H7 (cell line): ENCODE data around the gene BCL2. TPM values are rescaled to one million over a fixed set of nuclear protein-coding genes. Genes with fewer than 3 reads are reported as not detected.

Source experiments
- DNase-seq: peaks from one replicate; pipeline ENCODE4 v3.0.0; 2012
- H3K27me3 ChIP-seq: 2 replicates; pipeline ENCODE4 v1.6.0; 2011; ENCODE audit warnings: mild to moderate bottlenecking, low read length; ENCODE audit not compliant: control insufficient read depth, insufficient read depth
- H3K36me3 ChIP-seq: replicated peaks from 2 replicates; pipeline ENCODE4 v1.5.1; 2011; ENCODE audit warnings: low read length; ENCODE audit not compliant: control insufficient read depth, insufficient read depth
- H3K4me3 ChIP-seq: 2 replicates; pipeline ENCODE4 v1.5.1; 2011; ENCODE audit warnings: low read depth, mild to moderate bottlenecking, control low read depth, low read length, moderate library complexity; ENCODE audit not compliant: insufficient read depth
- total RNA-seq: library from RNA; depleted of rRNA; stranded (reverse); fragments of >200 nt; shearing (Covaris generic); gene quantifications from 2 replicates; pipeline ENCODE4 v1.2.3, GENCODE V29; 2014

Gene BCL2
- total RNA-seq, 1 experiment from 2014 or later, result 1.8 TPM

DNA sequence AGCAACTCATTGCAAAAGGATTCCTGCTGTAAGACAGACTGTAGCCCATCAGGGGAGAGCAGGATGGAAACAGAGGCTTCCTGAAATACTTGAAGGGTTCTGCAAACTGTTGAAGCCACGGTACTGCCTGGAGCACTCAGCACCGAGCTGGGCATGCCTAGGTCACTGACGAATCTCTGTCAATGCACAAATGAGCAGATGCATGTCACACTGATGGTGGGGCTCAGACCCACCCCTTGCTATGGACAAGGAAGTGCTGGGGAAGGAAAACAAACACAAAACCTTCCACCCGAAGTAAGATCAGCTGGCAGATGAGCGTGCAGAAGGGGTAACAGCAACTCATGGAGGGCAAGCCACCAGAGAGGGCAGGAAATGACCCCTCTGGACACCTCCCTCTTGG, 136.7 kb downstream of the BCL2 start:
- Histone ChIP-seq H3K4me3 (no peak overlapping the region), H3K36me3 (no peaks in the 10 kb centered on the region), H3K27me3 (no peaks in the 10 kb centered on the region)
- no peak for DNase-seq

DNA sequence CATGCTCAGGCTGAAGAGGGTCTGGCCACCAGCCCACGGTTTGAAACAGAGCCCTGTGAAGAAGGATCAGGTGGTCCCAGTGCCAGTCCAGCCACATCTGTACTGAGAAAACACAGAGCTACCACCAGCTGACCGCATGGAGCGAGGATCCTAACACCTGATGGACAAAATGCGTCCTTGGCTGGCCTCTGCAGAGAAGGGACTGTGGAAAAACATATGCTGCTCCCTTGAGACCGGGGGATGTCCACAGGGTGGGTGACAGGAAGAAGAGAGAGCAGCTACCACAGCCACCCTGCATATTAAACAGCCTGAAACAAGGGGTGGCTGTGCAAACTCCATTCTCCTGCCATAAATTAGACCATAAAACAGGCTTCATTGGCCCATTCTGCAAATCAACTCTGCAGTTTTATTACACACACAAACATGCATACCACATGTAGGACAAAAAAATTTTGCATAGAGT, 137.2 kb downstream of the BCL2 start:
- no peak for DNase-seq

DNA sequence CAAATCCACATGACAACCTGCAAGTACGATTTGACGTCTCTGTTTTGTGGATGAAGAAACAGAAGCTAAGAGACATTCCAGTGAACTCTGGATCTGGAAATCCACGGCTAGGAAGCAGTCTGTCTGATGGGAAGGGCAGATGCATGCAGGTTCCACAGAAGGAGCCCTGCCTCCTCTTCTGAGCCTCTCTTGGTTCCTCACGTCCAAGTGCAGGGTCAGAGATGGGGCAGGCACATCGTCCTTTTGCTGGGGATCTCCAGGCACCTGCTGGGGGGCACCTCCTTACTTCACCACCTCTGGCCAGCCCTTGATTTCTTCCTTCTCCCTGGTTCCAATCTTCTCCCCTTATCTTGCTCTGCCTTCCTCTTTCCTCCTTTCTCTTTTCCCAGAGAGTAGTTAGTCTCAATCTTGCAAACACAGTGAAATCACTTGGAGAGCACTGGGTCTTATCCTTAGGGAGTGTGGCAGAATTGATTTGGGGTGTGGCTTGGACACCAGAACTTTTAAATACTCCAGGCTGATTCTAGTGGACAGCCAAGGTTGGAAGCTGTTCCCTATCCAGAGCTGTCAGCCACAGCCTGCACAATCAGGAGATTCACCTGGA, 137.8 kb downstream of the BCL2 start:
- H3K36me3 ChIP-seq, result no peaks in the 10 kb centered on the region
- H3K27me3 ChIP-seq, result no peaks in the 10 kb centered on the region
- no peak overlapping the region for H3K4me3 ChIP-seq
- no peak for DNase-seq

More for the DNA sequence above, 137.2 kb downstream of the BCL2 start:
- Histone ChIP-seq H3K27me3 (no peaks in the 10 kb centered on the region), H3K4me3 (no peak overlapping the region), H3K36me3 (no peaks in the 10 kb centered on the region)

DNA sequence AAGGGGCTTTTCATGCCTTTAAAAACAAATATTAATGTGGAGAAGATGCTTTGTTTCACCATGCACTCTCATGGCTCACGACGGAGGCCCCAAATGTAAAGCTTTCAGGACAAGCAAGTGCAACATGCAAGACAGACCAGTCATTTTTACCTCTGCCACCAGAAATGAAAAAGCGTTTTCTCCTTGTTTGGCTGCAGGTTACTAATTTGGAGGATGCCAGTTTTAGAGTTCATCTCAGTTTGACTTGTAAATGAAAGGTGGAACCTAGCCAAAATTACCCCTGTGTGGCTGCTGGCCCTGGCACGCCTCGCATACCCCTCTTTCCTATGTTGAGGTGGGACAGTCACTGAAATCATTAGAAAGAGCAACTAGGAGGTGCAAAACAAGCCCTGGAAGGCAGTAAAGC, 138.6 kb downstream of the BCL2 start:
- DNase-seq, result no peak
- Histone ChIP-seq H3K36me3 (no peaks in the 10 kb centered on the region), H3K4me3 (no peak overlapping the region), H3K27me3 (no peaks in the 10 kb centered on the region)

DNA sequence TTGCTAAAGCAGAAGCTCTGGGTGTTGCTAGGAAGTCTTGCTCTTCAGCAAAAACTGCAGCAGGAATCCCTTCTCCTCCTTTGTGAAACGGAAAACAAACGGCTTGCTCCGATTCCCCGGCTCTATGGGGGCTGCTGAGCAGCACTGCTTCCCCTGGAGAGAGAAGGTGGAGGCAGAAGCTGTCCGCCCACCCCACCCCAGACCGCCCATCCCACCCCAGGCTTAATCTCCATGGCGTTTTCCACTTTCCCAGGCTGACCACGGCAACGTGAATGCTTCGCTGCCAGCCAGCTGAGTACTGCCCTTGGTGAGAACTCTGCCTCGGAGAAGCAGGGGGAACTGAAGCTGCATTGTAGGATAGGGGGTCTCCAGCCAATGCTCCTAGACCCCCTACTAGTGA, 139.2 kb downstream of the BCL2 start:
- Histone ChIP-seq H3K36me3 (no peaks in the 10 kb centered on the region), H3K27me3 (no peaks in the 10 kb centered on the region), H3K4me3 (no peak overlapping the region)
- no peak for DNase-seq

DNA sequence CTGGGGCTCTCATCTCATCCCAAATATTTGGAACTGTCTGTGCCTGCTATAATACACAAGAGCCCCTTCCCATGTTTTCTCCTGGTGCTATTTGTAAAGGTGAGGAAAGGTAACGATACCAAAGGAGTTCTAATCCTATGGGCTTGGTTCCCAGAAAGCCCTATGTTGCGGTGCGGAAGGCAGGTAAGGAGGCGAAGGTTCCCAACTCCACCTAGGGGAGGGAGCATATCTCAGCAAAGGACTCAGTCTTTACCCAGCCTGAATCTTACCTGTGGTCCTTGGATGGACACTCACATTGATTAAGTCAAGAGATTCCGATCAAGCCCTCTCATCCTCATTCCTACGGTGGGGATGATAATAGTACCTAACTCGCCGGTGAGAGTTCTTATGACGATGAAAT, 140.1 kb downstream of the BCL2 start:
- H3K27me3 ChIP-seq, result no peaks in the 10 kb centered on the region
- no peak overlapping the region for H3K4me3 ChIP-seq
- DNase-seq, result peak; percentile 49
- H3K36me3 ChIP-seq, result no peaks in the 10 kb centered on the region

DNA sequence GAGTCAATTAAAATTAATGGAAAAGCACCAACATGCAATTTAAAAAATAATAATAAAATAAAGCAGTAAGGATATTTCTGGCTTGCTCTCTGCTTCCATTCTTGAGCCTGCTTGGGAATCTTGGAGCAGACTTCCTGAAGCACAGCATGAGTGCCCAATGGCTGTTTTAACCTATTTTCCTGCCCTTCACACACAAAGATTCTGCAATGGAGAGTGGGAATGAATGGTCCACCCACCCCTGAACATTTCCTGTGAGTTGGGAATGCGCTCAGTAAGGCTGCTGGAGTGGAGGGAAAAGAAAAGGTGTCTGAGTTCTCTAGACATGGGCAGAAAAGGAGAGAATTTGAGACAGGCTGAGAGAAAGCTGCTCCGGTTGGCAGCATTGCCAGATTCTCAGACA, 140.6 kb downstream of the BCL2 start:
- Histone ChIP-seq H3K36me3 (no peaks in the 10 kb centered on the region), H3K27me3 (no peaks in the 10 kb centered on the region), H3K4me3 (no peak overlapping the region)
- DNase-seq, result no peak

DNA sequence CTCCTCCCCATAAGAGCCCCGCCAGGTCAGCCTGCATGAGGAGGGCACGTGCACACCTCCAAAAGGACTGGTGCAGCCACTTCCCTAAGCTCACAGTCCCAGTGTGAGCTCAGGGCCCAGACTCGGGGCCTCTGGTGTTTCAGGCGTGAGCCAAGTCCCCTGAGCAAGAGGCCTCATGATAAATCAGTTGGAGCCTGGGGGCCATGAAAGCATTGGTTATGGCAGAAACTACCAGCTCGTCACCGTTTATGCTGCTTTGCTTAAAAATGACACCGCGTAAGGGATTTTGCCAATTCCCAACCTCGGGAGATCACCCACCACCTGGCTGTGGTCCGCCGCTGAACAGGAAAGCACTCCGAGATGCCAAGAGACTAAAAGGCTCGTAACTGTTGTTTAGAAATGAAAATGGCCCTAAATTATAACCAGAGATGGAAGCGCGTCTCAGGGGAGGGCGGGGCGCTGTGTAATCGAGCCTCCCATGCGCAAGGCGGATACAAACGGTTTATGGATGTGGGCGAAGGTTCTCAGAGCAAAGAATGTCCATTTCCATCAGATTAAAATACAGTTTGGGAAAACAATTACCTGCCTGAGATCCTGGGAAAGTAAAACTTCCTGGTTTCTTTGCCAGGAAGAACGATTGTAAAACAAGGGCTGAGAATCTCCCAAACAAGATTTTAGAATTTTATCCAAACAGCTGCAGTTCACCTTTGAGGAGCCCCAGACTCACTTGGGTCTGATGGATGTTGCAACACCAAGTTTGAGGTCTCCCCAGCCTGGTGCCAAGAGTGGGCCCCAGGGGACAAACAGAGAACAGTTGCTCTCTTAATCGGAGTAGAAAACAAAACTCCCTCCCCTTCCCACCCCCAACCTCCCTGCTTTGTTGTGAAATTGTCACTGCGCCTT, 141.4 kb downstream of the BCL2 start:
- no peaks in the 10 kb centered on the region for H3K36me3 ChIP-seq
- no peak overlapping the region for H3K4me3 ChIP-seq
- H3K27me3 ChIP-seq, result no peaks in the 10 kb centered on the region
- peak; percentile 45 for DNase-seq

DNA sequence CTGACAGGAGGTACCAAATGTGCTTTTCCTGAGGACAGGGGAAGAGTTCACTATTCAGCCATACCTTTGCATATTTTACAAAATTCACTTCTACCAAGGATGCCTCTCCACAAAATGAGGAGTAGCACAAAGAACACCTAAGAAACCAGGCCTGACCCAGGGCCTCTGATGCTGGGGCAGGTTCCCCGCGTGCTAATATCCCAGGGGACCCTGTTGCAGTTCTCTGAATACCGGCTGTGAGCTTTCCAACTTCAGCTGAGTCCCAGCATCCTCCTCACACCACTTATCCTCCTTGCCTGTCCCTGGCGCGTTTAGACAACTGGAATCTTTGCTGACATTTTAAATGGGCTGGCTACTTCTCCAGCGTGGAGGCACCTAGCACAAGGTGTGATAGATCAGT, 142.3 kb downstream of the BCL2 start:
- H3K27me3 ChIP-seq, result no peaks in the 10 kb centered on the region
- no peak for DNase-seq
- H3K36me3 ChIP-seq, result no peaks in the 10 kb centered on the region
- no peak overlapping the region for H3K4me3 ChIP-seq

DNA sequence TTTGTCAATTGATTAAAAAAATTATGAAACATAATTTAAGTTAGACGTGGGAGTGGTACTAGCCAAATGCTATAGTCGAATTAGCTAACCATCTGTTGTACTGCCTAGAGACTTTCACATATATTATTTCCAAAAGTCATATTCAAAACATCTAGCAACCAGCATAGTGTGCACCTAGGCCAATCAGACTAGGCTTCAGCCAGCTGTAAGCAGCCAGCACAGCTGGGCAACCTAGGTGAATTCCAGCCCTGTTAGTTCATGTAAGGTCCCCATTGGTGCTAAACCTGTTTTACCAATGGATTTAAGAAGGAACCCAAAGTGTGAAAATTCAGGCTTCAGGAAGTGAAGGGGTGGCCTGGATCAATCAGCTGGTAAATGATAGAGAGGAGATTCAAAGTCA, 144.3 kb downstream of the BCL2 start:
- no peaks in the 10 kb centered on the region for H3K27me3 ChIP-seq
- DNase-seq, result no peak
- no peak overlapping the region for H3K4me3 ChIP-seq
- H3K36me3 ChIP-seq, result no peaks in the 10 kb centered on the region

DNA sequence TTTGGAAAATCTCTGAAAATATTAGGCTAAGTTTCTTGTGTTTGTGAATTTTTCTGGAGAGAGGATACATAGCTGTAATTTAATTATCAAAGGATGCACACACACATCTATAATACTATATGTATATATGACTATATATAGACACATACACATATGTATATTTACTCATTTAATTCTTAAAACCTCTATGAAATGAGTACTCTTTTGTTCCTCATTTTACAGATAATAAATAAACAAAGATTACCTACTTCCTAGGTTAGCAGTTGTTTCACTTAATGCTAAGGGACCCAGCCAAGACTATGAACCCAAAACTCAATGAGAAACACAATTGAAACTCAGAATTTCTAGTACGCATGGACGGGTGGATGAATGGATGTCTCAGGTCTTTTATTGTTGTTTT, 145.6 kb downstream of the BCL2 start:
- Histone ChIP-seq H3K4me3 (no peak overlapping the region), H3K36me3 (no peaks in the 10 kb centered on the region), H3K27me3 (no peaks in the 10 kb centered on the region)
- no peak for DNase-seq

DNA sequence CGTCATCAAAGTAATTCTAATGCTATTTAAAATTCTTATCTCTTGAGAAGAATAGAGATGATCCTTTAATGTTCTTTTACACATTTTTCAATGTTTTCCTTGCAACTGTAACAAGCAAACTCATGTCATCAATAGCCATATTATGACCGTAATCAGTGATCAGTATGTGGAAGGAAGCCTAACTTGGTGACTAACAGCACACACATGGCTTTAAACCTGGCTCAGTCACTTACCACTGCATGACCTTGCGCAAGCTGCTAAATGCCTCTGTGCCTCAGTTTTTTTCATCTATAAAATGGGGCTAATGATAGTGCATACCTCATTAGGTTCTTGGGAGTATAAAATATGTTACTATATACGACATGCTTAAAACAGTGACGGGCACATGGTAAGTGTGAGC, 149.7 kb downstream of the BCL2 start:
- no peaks in the 10 kb centered on the region for H3K27me3 ChIP-seq
- H3K36me3 ChIP-seq, result no peaks in the 10 kb centered on the region
- no peak for DNase-seq
- H3K4me3 ChIP-seq, result no peak overlapping the region

DNA sequence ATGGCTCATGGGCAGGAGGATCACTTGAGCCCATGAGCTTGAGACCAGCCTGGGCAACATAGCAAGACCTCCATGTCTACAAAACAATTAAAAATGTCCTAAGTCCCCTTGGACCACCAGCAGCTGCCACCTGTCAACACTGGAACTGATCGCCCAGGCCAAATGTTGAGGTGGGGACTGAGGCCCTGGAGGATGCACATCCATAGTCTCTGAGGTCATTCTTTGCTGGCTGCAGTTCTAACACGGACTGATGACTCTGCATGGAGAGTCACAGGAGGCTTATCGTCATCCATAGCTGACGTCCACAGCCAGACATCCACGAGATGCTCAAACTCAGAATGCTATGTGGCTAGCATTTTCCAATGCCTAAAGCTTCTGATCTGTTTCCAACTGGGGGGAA, 151.3 kb downstream of the BCL2 start:
- no peaks in the 10 kb centered on the region for H3K36me3 ChIP-seq
- H3K4me3 ChIP-seq, result no peak overlapping the region
- no peak for DNase-seq
- H3K27me3 ChIP-seq, result no peaks in the 10 kb centered on the region

DNA sequence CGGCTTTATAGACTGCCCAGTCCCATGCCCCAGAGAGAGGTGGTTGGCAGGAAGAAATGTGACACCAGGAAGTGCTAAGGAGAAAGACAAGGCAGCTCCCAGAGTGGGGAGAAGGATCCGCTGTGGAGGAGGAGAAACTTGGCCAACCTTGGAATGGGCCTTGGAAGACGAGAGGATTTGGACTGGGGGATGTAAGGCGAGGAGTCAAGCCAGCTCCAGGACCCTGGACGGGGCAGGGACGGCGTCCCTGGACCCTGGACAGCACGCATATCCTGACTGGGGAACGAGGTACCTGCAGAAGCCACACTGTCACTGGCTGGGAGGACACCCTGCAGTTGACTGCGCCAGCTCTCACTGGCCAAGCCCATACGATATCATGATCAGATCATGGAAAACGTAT, 153.4 kb downstream of the BCL2 start:
- no peaks in the 10 kb centered on the region for H3K27me3 ChIP-seq
- H3K4me3 ChIP-seq, result no peak overlapping the region
- no peaks in the 10 kb centered on the region for H3K36me3 ChIP-seq
- no peak for DNase-seq

DNA sequence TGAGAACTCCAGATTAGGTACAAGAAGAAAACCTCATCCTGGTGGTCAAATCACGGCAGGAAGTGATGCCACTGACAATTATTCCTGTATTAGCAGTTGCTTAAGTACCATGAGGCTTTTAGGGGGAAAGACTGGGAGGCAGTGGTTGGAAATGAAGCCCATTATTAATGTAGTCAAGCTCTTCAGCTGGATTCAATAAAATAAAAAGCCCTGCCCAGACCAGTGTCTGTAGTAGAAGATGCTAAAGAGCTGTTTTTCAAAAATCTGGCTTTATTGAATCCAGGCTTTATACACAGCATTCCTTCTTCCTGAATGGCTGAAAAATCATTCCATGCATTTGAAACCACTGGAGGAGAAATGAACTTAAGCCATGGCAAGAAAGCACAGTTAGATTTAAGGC, 155.2 kb downstream of the BCL2 start:
- H3K27me3 ChIP-seq, result no peaks in the 10 kb centered on the region
- DNase-seq, result no peak
- no peak overlapping the region for H3K4me3 ChIP-seq
- no peaks in the 10 kb centered on the region for H3K36me3 ChIP-seq
